SIG-M5 treated with dmso at 0.1 percent for 504 hours (cell line): ENCODE results near the gene RNF144A.

Experiments
- DNase-seq: peaks from one replicate; lab custom pipeline; 2025; ENCODE audit not compliant: unreplicated experiment; lab: John Stamatoyannopoulos, UW

The RNF144A gene

GRCh38 chr2:7073901-7074300 lies 156.7 kb downstream of the RNF144A start:
- no peak for DNase-seq

- no peak for DNase-seq
These were observed 158.6 kb downstream of the RNF144A start for GRCh38 chr2:7075834-7076233.

- DNase-seq: no peak
These were observed 160.6 kb downstream of the RNF144A start for GRCh38 chr2:7077660-7078267.

GRCh38 chr2:7083580-7084509 lies 166.6 kb downstream of the RNF144A start:
- DNase-seq: no peak

- DNase-seq: no peak
These were observed 167.4 kb downstream of the RNF144A start for GRCh38 chr2:7084601-7085000.

- DNase-seq: no peak
These were observed 172.1 kb downstream of the RNF144A start for GRCh38 chr2:7089284-7089683.

GRCh38 chr2:7089898-7090510 lies 172.8 kb downstream of the RNF144A start:
- DNase-seq: no peak

GRCh38 chr2:7093376-7093775 lies 176.2 kb downstream of the RNF144A start:
- no peak for DNase-seq
